Measurements from ENCODE around the gene SH3TC1. TPM values are rescaled to one million over a fixed set of nuclear protein-coding genes. Genes with fewer than 3 reads are reported as not detected.

The SH3TC1 gene
- total and polyA plus RNA-seq, 2 of the 13 experiments (the other 11 are each of a cell fraction or from before 2014, with no cell fraction given): 14.9 to 21.8 TPM

GRCh38 chr4:8202108-8203051 lies 3.3 kb downstream of the SH3TC1 start (continued):
- TF ChIP-seq, protein P1, sequence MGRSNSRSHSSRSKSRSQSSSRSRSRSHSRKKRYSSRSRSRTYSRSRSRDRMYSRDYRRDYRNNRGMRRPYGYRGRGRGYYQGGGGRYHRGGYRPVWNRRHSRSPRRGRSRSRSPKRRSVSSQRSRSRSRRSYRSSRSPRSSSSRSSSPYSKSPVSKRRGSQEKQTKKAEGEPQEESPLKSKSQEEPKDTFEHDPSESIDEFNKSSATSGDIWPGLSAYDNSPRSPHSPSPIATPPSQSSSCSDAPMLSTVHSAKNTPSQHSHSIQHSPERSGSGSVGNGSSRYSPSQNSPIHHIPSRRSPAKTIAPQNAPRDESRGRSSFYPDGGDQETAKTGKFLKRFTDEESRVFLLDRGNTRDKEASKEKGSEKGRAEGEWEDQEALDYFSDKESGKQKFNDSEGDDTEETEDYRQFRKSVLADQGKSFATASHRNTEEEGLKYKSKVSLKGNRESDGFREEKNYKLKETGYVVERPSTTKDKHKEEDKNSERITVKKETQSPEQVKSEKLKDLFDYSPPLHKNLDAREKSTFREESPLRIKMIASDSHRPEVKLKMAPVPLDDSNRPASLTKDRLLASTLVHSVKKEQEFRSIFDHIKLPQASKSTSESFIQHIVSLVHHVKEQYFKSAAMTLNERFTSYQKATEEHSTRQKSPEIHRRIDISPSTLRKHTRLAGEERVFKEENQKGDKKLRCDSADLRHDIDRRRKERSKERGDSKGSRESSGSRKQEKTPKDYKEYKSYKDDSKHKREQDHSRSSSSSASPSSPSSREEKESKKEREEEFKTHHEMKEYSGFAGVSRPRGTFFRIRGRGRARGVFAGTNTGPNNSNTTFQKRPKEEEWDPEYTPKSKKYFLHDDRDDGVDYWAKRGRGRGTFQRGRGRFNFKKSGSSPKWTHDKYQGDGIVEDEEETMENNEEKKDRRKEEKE (IDR thresholded peaks at IDR 0.05): no peak
- no peak for TF ChIP-seq LCORL (IDR thresholded peaks at IDR 0.05)
- TF ChIP-seq LCORL (CRISPR knock-in tag; IDR thresholded peaks at IDR 0.05): peak; percentile 88
- no peak for TF ChIP-seq NFAT5 (CRISPR knock-in tag; IDR thresholded peaks at IDR 0.05)
- TF ChIP-seq, protein P2, sequence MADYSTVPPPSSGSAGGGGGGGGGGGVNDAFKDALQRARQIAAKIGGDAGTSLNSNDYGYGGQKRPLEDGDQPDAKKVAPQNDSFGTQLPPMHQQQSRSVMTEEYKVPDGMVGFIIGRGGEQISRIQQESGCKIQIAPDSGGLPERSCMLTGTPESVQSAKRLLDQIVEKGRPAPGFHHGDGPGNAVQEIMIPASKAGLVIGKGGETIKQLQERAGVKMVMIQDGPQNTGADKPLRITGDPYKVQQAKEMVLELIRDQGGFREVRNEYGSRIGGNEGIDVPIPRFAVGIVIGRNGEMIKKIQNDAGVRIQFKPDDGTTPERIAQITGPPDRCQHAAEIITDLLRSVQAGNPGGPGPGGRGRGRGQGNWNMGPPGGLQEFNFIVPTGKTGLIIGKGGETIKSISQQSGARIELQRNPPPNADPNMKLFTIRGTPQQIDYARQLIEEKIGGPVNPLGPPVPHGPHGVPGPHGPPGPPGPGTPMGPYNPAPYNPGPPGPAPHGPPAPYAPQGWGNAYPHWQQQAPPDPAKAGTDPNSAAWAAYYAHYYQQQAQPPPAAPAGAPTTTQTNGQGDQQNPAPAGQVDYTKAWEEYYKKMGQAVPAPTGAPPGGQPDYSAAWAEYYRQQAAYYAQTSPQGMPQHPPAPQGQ (CRISPR knock-in tag; IDR thresholded peaks at IDR 0.05; ENCODE audit: borderline replicate concordance): no peak
- TF ChIP-seq ZSCAN22 (CRISPR knock-in tag; IDR thresholded peaks at IDR 0.05): no peak
- TF ChIP-seq ZNF282 (IDR thresholded peaks at IDR 0.05; ENCODE audit: partially characterized antibody): no peak
- 0 out of 2 replicates have a peak, but pooled peaks have one; percentile 48 for TF ChIP-seq SNAPC2 (CRISPR knock-in tag; IDR thresholded peaks at IDR 0.05)
- TF ChIP-seq ZNF441 (CRISPR knock-in tag; IDR thresholded peaks at IDR 0.05; ENCODE audit: borderline replicate concordance): no peak
- TF ChIP-seq ZNF740 (CRISPR knock-in tag; IDR thresholded peaks at IDR 0.05): no peak
- TF ChIP-seq ZNF431 (CRISPR knock-in tag; IDR thresholded peaks at IDR 0.05; ENCODE audit: borderline replicate concordance, low read depth): no peak
- no peak for TF ChIP-seq ZNF83 (CRISPR knock-in tag; IDR thresholded peaks at IDR 0.05; ENCODE audit: borderline replicate concordance)
- no peak for TF ChIP-seq CCAR2 (optimal IDR thresholded peaks at IDR 0.05; ENCODE audit: low read depth, low read length)
- TF ChIP-seq, protein P3, sequence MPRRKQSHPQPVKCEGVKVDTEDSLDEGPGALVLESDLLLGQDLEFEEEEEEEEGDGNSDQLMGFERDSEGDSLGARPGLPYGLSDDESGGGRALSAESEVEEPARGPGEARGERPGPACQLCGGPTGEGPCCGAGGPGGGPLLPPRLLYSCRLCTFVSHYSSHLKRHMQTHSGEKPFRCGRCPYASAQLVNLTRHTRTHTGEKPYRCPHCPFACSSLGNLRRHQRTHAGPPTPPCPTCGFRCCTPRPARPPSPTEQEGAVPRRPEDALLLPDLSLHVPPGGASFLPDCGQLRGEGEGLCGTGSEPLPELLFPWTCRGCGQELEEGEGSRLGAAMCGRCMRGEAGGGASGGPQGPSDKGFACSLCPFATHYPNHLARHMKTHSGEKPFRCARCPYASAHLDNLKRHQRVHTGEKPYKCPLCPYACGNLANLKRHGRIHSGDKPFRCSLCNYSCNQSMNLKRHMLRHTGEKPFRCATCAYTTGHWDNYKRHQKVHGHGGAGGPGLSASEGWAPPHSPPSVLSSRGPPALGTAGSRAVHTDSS (CRISPR knock-in tag; conservative IDR thresholded peaks at IDR 0.05): no peak
- no peak for TF ChIP-seq CENPT (CRISPR knock-in tag; IDR thresholded peaks at IDR 0.05; ENCODE audit: low read depth)
- peak; percentile 29; the same call in 1 of the 2 replicates for TF ChIP-seq PITX1 (CRISPR knock-in tag; IDR thresholded peaks at IDR 0.05)

Measured in HepG2 (cell line).